GM08714 (cell line): Measurements from ENCODE around the gene ZNF462.
"Not testable (repeated sequence)": the region's sequence is repeated elsewhere in the genome, so short reads cannot be mapped to it uniquely, and the experiment has no call there.

Experiments
- H3K4me3 ChIP-seq: fragments of 200-500 bp; sonication (Bioruptor generic); 2 replicates; pipeline ENCODE4 v1.5.1; 2014; ENCODE audit warnings: mild to moderate bottlenecking, low read length, inconsistent platforms
- ZNF274 ChIP-seq: IDR thresholded peaks from 2 replicates; pipeline ENCODE4 v1.6.1; 2012; ENCODE audit warnings: mild to moderate bottlenecking, low read depth, low read length

The ZNF462 gene

GRCh38 chr9:106862821-106863720, at the start of gene ZNF462:
ZNF462 (plus strand) TSS chr9:106863166; CDS start chr9:106923384, 60,218 bp downstream.
- H3K4me3 ChIP-seq, result peak within 1 kb of the TSS; percentile 50
- TF ChIP-seq ZNF274, result no peak

DNA sequence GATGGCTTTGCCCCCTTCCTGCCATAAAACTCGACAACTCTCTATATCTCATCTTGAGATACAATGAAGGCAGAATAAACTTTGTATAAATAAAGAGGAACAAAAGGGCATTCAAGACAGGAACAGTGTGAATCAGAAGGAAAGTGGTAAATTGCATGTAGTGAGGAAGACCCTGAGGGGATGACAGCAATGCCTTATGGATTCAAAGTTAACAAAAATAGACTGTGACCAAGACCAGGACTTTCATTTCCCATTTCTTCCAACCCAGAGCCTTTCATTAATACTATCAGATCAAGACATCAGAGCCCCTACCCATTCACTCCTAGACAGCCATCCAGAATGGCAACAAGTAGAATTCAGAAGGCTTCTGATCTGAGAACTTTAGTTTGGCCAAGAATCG, 46.4 kb upstream of the ZNF462 start:
- no peak overlapping the region for H3K4me3 ChIP-seq
- TF ChIP-seq ZNF274, result no peak

GRCh38 chr9:106818034-106818433, 44.9 kb upstream of the ZNF462 start:
- no peak overlapping the region for H3K4me3 ChIP-seq
- no peak for TF ChIP-seq ZNF274

- TF ChIP-seq ZNF274, result no peak
- H3K4me3 ChIP-seq, result no peak overlapping the region
These were observed 42.1 kb upstream of the ZNF462 start for GRCh38 chr9:106820866-106821265.

DNA sequence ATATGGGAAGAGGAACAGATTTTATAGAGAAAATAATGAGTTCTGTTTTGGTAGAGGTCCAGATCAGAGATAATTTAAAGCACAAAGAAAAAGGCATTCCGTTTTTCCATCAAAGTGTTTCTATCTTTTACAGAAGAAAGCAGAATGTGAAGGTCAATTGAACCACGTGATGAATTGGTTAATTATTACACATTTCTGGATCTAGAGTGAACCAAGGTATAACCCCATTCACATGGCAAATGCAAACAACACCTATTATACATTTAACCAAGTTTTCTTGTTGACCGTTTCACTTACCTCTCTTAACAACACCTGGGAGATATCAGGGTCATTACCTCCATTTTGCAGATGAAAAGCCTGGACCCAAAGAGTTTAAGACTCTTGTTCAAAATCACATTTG, 34.9 kb upstream of the ZNF462 start:
- no peak overlapping the region for H3K4me3 ChIP-seq
- TF ChIP-seq ZNF274, result no peak

DNA sequence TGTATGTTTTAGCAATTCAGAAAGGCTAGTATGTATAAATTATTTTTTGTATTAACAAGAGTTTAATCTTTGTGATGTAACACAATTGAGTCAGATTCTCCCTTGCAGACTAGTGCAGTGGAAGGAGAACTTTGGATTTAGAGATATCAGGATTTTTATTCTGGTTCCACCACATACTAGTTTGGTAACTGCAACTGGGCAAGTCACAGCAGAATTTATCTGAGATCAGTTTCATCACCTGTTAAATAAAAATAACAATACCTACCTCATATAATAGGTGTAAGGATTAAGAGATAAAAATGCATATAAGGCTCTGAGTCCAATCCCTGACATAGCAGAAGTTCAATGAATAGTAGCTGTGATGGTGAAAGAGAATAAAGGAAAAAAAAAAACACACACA, 34.0 kb upstream of the ZNF462 start:
- TF ChIP-seq ZNF274, result no peak
- H3K4me3 ChIP-seq, result no peak overlapping the region

DNA sequence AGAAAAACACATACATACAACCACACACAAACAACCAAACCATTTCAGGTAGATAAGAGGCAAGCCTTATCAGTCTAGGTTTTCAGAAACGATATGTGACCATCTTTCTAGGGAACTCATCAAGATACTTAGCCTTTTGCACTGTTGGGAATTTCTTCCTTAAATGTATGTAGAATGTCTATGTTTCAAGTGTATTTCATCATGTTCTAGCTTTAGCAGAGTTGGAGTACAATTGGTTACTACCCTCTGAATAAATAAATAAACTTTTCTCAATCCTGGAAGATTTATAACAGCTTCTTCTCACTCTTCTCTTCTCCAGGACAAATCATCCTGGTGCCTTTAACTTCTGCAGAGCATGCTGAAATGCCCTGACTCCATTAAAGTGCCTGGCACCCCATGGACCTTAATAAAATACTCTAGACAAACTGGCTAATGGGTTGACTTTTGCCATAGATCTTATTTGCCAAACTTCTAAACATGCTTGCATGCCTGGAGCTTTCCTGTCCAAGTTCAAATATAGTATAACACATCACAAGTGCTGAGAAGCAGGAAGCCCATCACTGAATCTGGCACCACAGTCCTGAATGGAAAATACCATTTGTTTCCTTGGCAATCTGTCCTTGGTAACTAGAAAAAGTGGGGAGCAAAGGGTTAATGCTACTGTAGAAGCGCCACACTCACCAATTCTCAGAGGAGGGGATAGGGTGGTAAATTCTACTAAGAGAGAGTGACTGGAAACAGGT, 33.1 kb upstream of the ZNF462 start:
- H3K4me3 ChIP-seq, result no peak overlapping the region

DNA sequence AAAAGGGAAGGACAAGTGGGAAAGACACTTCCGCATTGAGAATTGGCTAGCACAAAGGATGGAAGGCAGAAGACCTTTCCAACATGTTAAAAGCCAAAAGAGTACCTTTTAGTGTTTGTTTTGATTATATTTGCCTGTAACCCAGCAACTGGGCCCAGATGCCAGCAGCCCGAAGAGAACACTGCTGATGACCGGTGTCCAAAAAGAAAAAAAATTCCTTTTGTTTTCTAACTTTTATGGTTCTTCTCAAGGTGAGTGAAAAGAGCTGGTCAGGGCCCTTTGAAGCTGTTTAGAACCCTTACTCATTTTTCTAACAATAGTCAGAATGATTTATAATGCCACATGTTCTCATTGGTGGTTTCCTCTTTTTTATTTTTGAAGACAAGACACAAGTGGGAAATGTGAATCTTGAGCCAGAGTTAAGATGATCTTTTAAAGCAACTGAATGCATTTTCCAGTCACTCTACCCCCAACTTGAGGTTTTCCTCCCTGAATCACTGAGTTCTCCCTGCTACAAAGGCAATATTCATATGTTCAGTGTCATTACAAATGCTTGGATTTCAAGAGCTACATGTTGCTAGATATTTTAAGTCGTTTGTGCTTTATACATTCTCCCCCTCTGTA, 32.3 kb upstream of the ZNF462 start:
- H3K4me3 ChIP-seq, result no peak overlapping the region
- no peak for TF ChIP-seq ZNF274

More for the DNA sequence above, 33.1 kb upstream of the ZNF462 start:
- TF ChIP-seq ZNF274, result no peak

DNA sequence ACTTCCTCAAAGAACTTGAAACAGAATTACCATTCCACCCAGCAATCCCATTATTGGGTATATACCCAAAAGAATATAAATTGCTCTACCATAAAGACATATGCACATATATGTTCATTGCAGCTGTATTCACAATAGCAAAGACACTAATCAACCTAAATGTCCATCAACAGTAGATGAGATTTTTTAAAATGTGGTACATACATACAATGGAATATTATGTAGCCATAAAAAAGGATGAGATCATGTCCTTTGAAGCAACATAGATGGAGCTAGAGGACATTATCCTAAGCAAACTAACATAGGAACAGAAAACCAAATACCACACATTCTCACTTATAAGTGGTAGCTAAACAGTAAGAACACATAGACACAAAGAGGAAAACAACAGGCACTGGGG, 28.1 kb upstream of the ZNF462 start:
- H3K4me3 ChIP-seq, result no peak overlapping the region
- no peak for TF ChIP-seq ZNF274

DNA sequence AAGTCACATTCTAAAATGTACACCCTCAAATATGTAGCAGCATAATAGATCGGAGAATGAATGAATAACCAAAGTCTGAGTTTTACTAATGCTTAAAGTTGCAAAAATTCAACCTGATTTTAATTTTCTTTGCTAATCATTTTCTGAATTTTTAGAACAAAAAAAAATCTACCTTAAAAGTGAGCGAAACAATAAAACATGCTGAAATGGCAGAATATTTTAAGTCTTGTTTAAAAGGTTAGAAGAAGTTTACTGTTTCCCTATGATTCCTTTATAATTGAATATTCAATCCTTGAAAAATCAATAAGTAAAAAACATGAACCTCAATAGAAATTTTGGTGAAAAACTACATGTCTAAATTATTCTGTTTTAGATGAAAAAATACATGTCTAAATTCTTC, 27.1 kb upstream of the ZNF462 start:
- TF ChIP-seq ZNF274, result no peak

DNA sequence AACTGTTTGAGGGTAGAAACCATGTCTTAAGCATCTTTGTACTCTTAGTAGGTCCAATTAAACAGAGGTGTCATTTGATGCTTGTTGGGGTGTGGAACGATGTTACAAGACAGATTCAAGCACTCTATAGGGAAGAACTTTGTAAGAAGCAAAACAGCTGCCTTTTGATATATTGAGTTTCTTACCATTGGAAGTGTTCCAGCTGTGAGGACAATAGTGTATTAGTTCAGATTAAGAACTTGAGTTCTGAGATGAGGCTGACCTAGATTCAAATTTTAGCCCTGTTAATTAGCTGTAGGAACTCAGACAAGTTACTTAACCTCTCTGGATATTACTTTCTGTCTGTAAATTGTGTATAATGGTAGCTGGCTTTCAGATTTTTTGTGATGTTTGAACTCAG, 19.6 kb upstream of the ZNF462 start:
- no peak for TF ChIP-seq ZNF274
- no peak overlapping the region for H3K4me3 ChIP-seq

More for the DNA sequence above, 27.1 kb upstream of the ZNF462 start:
- H3K4me3 ChIP-seq, result no peak overlapping the region

DNA sequence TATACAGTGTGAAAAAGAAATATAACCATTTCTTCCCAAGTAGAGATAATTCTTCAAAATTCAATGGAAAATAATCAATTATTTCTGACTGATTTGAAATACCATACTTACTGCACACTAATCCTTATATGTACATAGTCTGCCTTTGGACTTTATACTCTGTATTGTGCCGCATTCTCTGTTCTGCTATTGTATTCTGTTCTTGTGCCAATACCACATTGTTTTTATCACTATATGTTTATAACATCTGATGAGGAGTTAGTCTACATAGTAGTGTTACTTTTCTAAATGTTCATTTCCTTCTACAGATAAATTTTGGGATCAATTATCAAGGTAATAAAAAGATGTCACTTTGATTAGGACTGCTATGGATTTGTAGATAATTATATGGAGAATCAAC, 16.7 kb upstream of the ZNF462 start:
- no peak overlapping the region for H3K4me3 ChIP-seq
- TF ChIP-seq ZNF274, result no peak

GRCh38 chr9:106846857-106847256, 16.1 kb upstream of the ZNF462 start:
- no peak for TF ChIP-seq ZNF274
- H3K4me3 ChIP-seq, result no peak overlapping the region

GRCh38 chr9:106851640-106852039, 11.3 kb upstream of the ZNF462 start:
- not testable (repeated sequence) for H3K4me3 ChIP-seq
